K562 (cell line): ENCODE measurements around the gene ZMIZ1. TPM values are rescaled to one million over a fixed set of nuclear protein-coding genes. Genes with fewer than 3 reads are reported as not detected.

Experiments
- ATAC-seq: fragments of 200-7000 bp; cut with Tn5 transposase; 3 replicates; pipeline ENCODE4 v1.9.1; 2020; ENCODE audit warnings: moderate library complexity
- BruUV-seq: library from RNA; stranded (reverse); fragments of 400-500 nt; replicated peaks from 2 replicates; lab custom pipeline; 2021; lab: Mats Ljungman, UMichigan
- CTCF ChIA-PET: fragments of 300-600 bp; formaldehyde crosslinking; extraction: SDS; loops from one replicate; lab custom pipeline; 2021; ENCODE audit warnings: low intra/inter-chr PET ratio; lab: Yijun Ruan, JAX
- POLR2A ChIA-PET: fragments of 300-600, 350-650 bp; sonication (Branson Sonifier 250); formaldehyde crosslinking; extraction: SDS; loops from one replicate; lab custom pipeline; 2021; ENCODE audit warnings: antibody characterized with exemption, inconsistent platforms; lab: Yijun Ruan, JAX
- DNase-seq, 4 experiments: peaks; one replicate each; pipeline versions ENCODE4 v3.0.0 to v3.0.0-alpha.2; 2011 to 2018; ENCODE audit warnings: low spot score in 3 of 4, mixed read lengths in 3 of 4; ENCODE audit errors: extremely low read depth in 1 of 4
- FAIRE-seq: peaks from 2 replicates; lab custom pipeline; 2011; peaks lifted over from hg19 to GRCh38; lab: Jason Lieb, UNC
- H2AFZ ChIP-seq: 2 replicates; pipeline ENCODE4 v1.6.0; 2011; ENCODE audit warnings: low read depth, low read length, control low read depth, inconsistent platforms
- H3K27ac ChIP-seq: fragments of 200-600 bp; 3 replicates; pipeline ENCODE4 v1.8.0; 2011; ENCODE audit warnings: low read depth, mild to moderate bottlenecking, control low read depth, inconsistent platforms, low read length, moderate library complexity, mixed read lengths; ENCODE audit errors: extremely low read depth
- H3K27me3 ChIP-seq, 2 experiments: fragments of 300-600 bp in 1 of 2; 2 replicates in 1 of 2; 3 replicates in 1 of 2; pipeline versions ENCODE4 v1.6.0 to v1.8.0; 2011; ENCODE audit warnings: inconsistent platforms in 2 of 2, low read length in 2 of 2, mild to moderate bottlenecking in 1 of 2, mixed read lengths in 1 of 2, moderate library complexity in 1 of 2; ENCODE audit not compliant: control insufficient read depth in 2 of 2, insufficient read depth in 2 of 2
- H3K36me3 ChIP-seq: fragments of 300-600 bp; 3 replicates; pipeline ENCODE4 v1.8.0; 2011; ENCODE audit warnings: mild to moderate bottlenecking, low read length, inconsistent platforms; ENCODE audit not compliant: control insufficient read depth, insufficient read depth
- H3K4me1 ChIP-seq, 2 experiments: fragments of 200-600 bp in 1 of 2; replicated peaks in 1 of 2; 2 replicates in 1 of 2; 3 replicates in 1 of 2; pipeline versions ENCODE4 v1.5.1 to v1.8.0; 2011; ENCODE audit warnings: inconsistent platforms in 2 of 2, low read length in 2 of 2, mild to moderate bottlenecking in 1 of 2, mixed read lengths in 1 of 2, moderate library complexity in 1 of 2; ENCODE audit not compliant: control insufficient read depth in 2 of 2, insufficient read depth in 2 of 2
- H3K4me2 ChIP-seq: 2 replicates; pipeline ENCODE4 v1.6.1; 2011; ENCODE audit warnings: low read length, control low read depth, inconsistent platforms, mixed read lengths; ENCODE audit not compliant: insufficient read depth
- H3K4me3 ChIP-seq: fragments of 200-600 bp; sonication (generic), shearing (Covaris generic); 2 replicates; pipeline ENCODE4 v1.5.1; 2016; ENCODE audit warnings: control low read depth, inconsistent platforms
- H3K79me2 ChIP-seq: fragments of 200-600 bp; 3 replicates; pipeline ENCODE4 v1.8.0; 2011; ENCODE audit warnings: low read length, inconsistent platforms; ENCODE audit not compliant: control insufficient read depth, insufficient read depth
- H3K9ac ChIP-seq, 2 experiments: 2 replicates each; pipeline versions ENCODE4 v1.6.0 to v1.6.1; 2011; ENCODE audit warnings: low read depth in 2 of 2, low read length in 2 of 2, control low read depth in 1 of 2, inconsistent platforms in 1 of 2, mild to moderate bottlenecking in 1 of 2, mixed read lengths in 1 of 2; ENCODE audit not compliant: insufficient read depth in 1 of 2
- H3K9me1 ChIP-seq: one replicate; pipeline ENCODE4 v1.6.0; 2011; ENCODE audit warnings: inconsistent platforms, mild to moderate bottlenecking, low read length, moderate library complexity; ENCODE audit not compliant: control insufficient read depth, insufficient read depth
- H3K9me3 ChIP-seq: replicated peaks from 2 replicates; pipeline ENCODE4 v1.5.1; 2011; ENCODE audit warnings: low read depth, low read length, inconsistent platforms; ENCODE audit not compliant: control insufficient read depth, insufficient read depth
- H4K20me1 ChIP-seq: replicated peaks from 2 replicates; pipeline ENCODE4 v1.6.1; 2011; ENCODE audit warnings: low read length, inconsistent platforms, mixed read lengths; ENCODE audit not compliant: control insufficient read depth, insufficient read depth
- ATF2 ChIP-seq: sonication (generic); formaldehyde crosslinking; IDR thresholded peaks from 2 replicates; pipeline ENCODE4 v1.8.1; 2022; ENCODE audit warnings: missing genetic modification reagents
- CHD4 ChIP-seq: fragments of 200-600 bp; sonication (generic); IDR thresholded peaks from 3 replicates; pipeline ENCODE4 v1.6.1; 2012; ENCODE audit warnings: low read depth, mild to moderate bottlenecking, mixed read lengths, low read length, inconsistent platforms; ENCODE audit not compliant: insufficient read depth, insufficient replicate concordance, poor library complexity, severe bottlenecking
- CREBBP ChIP-seq: IDR thresholded peaks from one replicate; pipeline ENCODE4 v1.6.1; 2012; ENCODE audit warnings: low read depth, mild to moderate bottlenecking, control low read depth, inconsistent platforms, low read length
- DEAF1 ChIP-seq: fragments of 450-650 bp; formaldehyde crosslinking; IDR thresholded peaks from 2 replicates; pipeline ENCODE4 v1.4.0; 2020; ENCODE audit warnings: mild to moderate bottlenecking, moderate library complexity
- ELF4 ChIP-seq: fragments of 450-650 bp; formaldehyde crosslinking; IDR thresholded peaks from 2 replicates; pipeline ENCODE4 v1.4.0; 2022; ENCODE audit warnings: missing genetic modification characterization
- HMG20A ChIP-seq: fragments of 450-650 bp; formaldehyde crosslinking; conservative IDR thresholded peaks from 2 replicates; pipeline ENCODE4 v1.4.0; 2020; ENCODE audit warnings: mild to moderate bottlenecking, mixed read lengths
- HNRNPLL ChIP-seq: fragments of 200-400 bp; formaldehyde crosslinking; IDR thresholded peaks from 2 replicates; pipeline ENCODE4 v1.6.1; 2017; ENCODE audit warnings: low read length, low read depth, mild to moderate bottlenecking; ENCODE audit not compliant: poor library complexity, severe bottlenecking
- IFI16 ChIP-seq: fragments of 250-450 bp; sonication (Bioruptor Pico); IDR thresholded peaks from 2 replicates; pipeline ENCODE4 v2.1.2; 2022; ENCODE audit warnings: mild to moderate bottlenecking, inconsistent platforms
- IRF9 ChIP-seq: fragments of 450-650 bp; IDR thresholded peaks from 2 replicates; pipeline ENCODE4 v1.6.1; 2016; ENCODE audit warnings: missing biosample characterization, missing genetic modification characterization
- MCM7 ChIP-seq, 2 experiments: fragments of 450-650 bp; IDR thresholded peaks; 2 replicates each; pipeline ENCODE4 v1.6.1; 2016 to 2018
- NR2C1 ChIP-seq, 2 experiments: fragments of 450-650 bp; IDR thresholded peaks; 2 replicates each; pipeline ENCODE4 v1.6.1; 2017; ENCODE audit warnings: mild to moderate bottlenecking in 2 of 2, antibody characterized with exemption in 1 of 2, inconsistent platforms in 1 of 2, missing compliant biosample characterization in 1 of 2, missing genetic modification characterization in 1 of 2
- RFX5 ChIP-seq: IDR thresholded peaks from 2 replicates; pipeline ENCODE4 v1.6.1; 2011; ENCODE audit warnings: low read depth, mild to moderate bottlenecking, improper control_type of control experiment, low read length
- STAG1 ChIP-seq: sonication (generic); formaldehyde crosslinking; IDR thresholded peaks from 2 replicates; pipeline ENCODE4 v1.5.0; 2020; ENCODE audit warnings: missing genetic modification reagents, borderline replicate concordance
- ZBTB17 ChIP-seq: fragments of 450-650 bp; formaldehyde crosslinking; IDR thresholded peaks from 2 replicates; pipeline ENCODE4 v1.4.0; 2020; ENCODE audit warnings: mild to moderate bottlenecking
- ZFP36 ChIP-seq: fragments of 150-350 bp; IDR thresholded peaks from 2 replicates; pipeline ENCODE4 v1.6.1; 2018; ENCODE audit warnings: low read length, low read depth; ENCODE audit not compliant: partially characterized antibody
- ZNF143 ChIP-seq: sonication (generic); formaldehyde crosslinking; IDR thresholded peaks from 2 replicates; pipeline ENCODE4 v1.9.0; 2022; ENCODE audit warnings: mild to moderate bottlenecking, missing genetic modification reagents
- ZNF24 ChIP-seq: fragments of 450-650 bp; IDR thresholded peaks from 2 replicates; pipeline ENCODE4 v1.6.1; 2016
- ZNF561 ChIP-seq: fragments of 450-650 bp; formaldehyde crosslinking; conservative IDR thresholded peaks from 2 replicates; pipeline ENCODE4 v1.4.0; 2020; ENCODE audit warnings: mild to moderate bottlenecking, moderate library complexity
- ZSCAN32 ChIP-seq: fragments of 450-650 bp; formaldehyde crosslinking; IDR thresholded peaks from 2 replicates; pipeline ENCODE4 v1.4.0; 2020; ENCODE audit warnings: mild to moderate bottlenecking, moderate library complexity
- WGBS: fragments of 100-300 bp; shearing (Covaris generic); methylation state at CpG from one replicate; pipeline ENCODE4 v1.1.6; 2016; ENCODE audit warnings: low coverage, mixed read lengths; ENCODE audit not compliant: insufficient coverage; ENCODE audit errors: missing lambda C conversion rate; 5-methylcytosine and 5-hydroxymethylcytosine counted together
- in situ Hi-C: fragments of 300-500 bp; cut with MboI; formaldehyde crosslinking; loops from 4 replicates; pipeline ENCODE4 v1.15.0; 2018; ENCODE audit warnings: inconsistent platforms, mixed read lengths
- intact Hi-C: fragments of 100-400 bp; cut with micrococcal nuclease; formaldehyde crosslinking; loops from 2 replicates; pipeline ENCODE4 v1.14.2; 2022
- polyA plus RNA-seq, 8 experiments: library from polyadenylated mRNA; depleted of rRNA in 4 of 8; stranded (reverse) in 5 of 8; unstranded in 3 of 8; fragments of >200 nt; fragmentation: Nextera tagmentation in 2 of 8; fragmentation: Illumina TruSeq in 1 of 8; extraction: Ambion mirVana in 2 of 8; extraction: Trizol in 1 of 8; gene quantifications; 2 replicates each; pipeline versions ENCODE4 v1.2.1 to v1.2.3, GENCODE V29; 2011 to 2014; ENCODE audit warnings: inconsistent platforms in 1 of 8, missing spikeins in 1 of 8
- total RNA-seq, 7 experiments: library from RNA; depleted of rRNA in 6 of 7; stranded (reverse); fragments of >200 nt in 6 of 7; fragmentation: Illumina TruSeq in 2 of 7; extraction: Trizol in 2 of 7; gene quantifications; 2 replicates each; pipeline versions ENCODE4 v1.2.1 to v1.2.3, GENCODE V29; 2011 to 2021; ENCODE audit warnings: low replicate concordance in 1 of 7

ZMIZ1 gene
- total and polyA plus RNA-seq, 9 of the 15 experiments (the other 6 are each of a cell fraction or from before 2014, with no cell fraction given), result 1.0 to 37.3 (median 4.3) TPM

- Histone ChIP-seq H3K27ac (no peak overlapping the region), H3K4me2 (no peak overlapping the region), H2AFZ (no peak overlapping the region), H3K79me2 (no peaks in the 10 kb centered on the region), H3K9me1 (no peaks in the 10 kb centered on the region), H3K9ac (no peak overlapping the region), H3K27me3 (peaks cover 2 to 10% of the 10 kb centered on the region in 2 experiments; a peak in 1 of 5 replicates), H3K4me3 (no peak overlapping the region), H4K20me1 (no peaks in the 10 kb centered on the region), H3K4me1 (peaks cover 0 to 34% of the 10 kb centered on the region in 2 experiments; a peak in 4 of 5 replicates), H3K36me3 (no peaks in the 10 kb centered on the region), H3K9me3 (no peaks in the 10 kb centered on the region)
- BruUV-seq, result no TSS peak
- in situ Hi-C loops, result no loop called here
- ChIA-PET POLR2A (interaction anchor here (0.7 kb wide), 1 partner anchor 31 kb away, joined by 3 read pairs; no protein-coding TSS in a partner anchor), CTCF (no interaction called here)
- 34% methylated on average over 9 of the region's 9 CpGs for WGBS
- ATAC-seq, result no peak
- no peak for FAIRE-seq
- intact Hi-C loops, result no loop called here
- DNase-seq, result no peak
- no peak for TF ChIP-seq ZFP36
- no peak for TF ChIP-seq DEAF1
- TF ChIP-seq ZSCAN32, result no peak
- no peak for TF ChIP-seq IRF9 (tag)
- no peak for TF ChIP-seq STAG1 (CRISPR knock-in tag)
- TF ChIP-seq ZBTB17 (CRISPR knock-in tag), result no peak
- TF ChIP-seq HMG20A, result no peak
- no peak for TF ChIP-seq ZNF143
- no peak for TF ChIP-seq ATF2
- no peak for TF ChIP-seq MCM7 (IDR thresholded peaks at IDR 0.05)
- TF ChIP-seq CHD4, result no peak
- TF ChIP-seq CREBBP, result no peak
- no peak for TF ChIP-seq RFX5
- no peak for TF ChIP-seq IFI16 (CRISPR knock-in tag)
- TF ChIP-seq ZNF24, result no peak
- TF ChIP-seq ELF4 (CRISPR knock-in tag), result no peak
- no peak for TF ChIP-seq HNRNPLL
- no peak for TF ChIP-seq NR2C1 (IDR thresholded peaks at IDR 0.05)
- no peak for TF ChIP-seq NR2C1 (tag; IDR thresholded peaks at IDR 0.05)
- no peak for TF ChIP-seq ZNF561 (CRISPR knock-in tag)
Measured at GRCh38 chr10:79034271-79034876, 34.4 kb upstream of the ZMIZ1 start.
